GM20431 (cell line): ENCODE measurements around the gene CMC1.

Experiments
- in situ Hi-C: fragments of 300-500 bp; cut with MseI, MboI; formaldehyde crosslinking; loops from one replicate; pipeline ENCODE4 v1.15.0; 2020; ENCODE audit warnings: low sequenced_read_pairs; ENCODE audit not compliant: unreplicated experiment

Gene CMC1

GRCh38 chr3:28294667-28295413, 53.4 kb downstream of the CMC1 start:
- in situ Hi-C loops = no loop called here

GRCh38 chr3:28295898-28296490, 54.6 kb downstream of the CMC1 start:
- in situ Hi-C loops = no loop called here

- in situ Hi-C loops = loop anchor here (25.0 kb wide), 1 partner anchor 587 kb away; the partner anchor contains the start of gene EOMES
Measured at GRCh38 chr3:28299705-28300104, 58.3 kb downstream of the CMC1 start.

- in situ Hi-C loops = loop anchor here (25.0 kb wide), 1 partner anchor 588 kb away; the partner anchor contains the start of gene EOMES
Measured at GRCh38 chr3:28300345-28300962, 59.0 kb downstream of the CMC1 start.

GRCh38 chr3:28301688-28302087, 60.3 kb downstream of the CMC1 start:
- in situ Hi-C loops = loop anchor here (25.0 kb wide), 1 partner anchor 589 kb away; the partner anchor contains the start of gene EOMES

- in situ Hi-C loops = loop anchor here (25.0 kb wide), 1 partner anchor 596 kb away; the partner anchor contains the start of gene EOMES
Measured at GRCh38 chr3:28308196-28308595, 66.8 kb downstream of the CMC1 start.

GRCh38 chr3:28315711-28316110, 74.3 kb downstream of the CMC1 start:
- in situ Hi-C loops = loop anchor here (25.0 kb wide), 1 partner anchor 603 kb away; the partner anchor contains the start of gene EOMES

GRCh38 chr3:28316226-28316625, 74.8 kb downstream of the CMC1 start:
- in situ Hi-C loops = loop anchor here (25.0 kb wide), 1 partner anchor 604 kb away; the partner anchor contains the start of gene EOMES

GRCh38 chr3:28317438-28318022, 76.1 kb downstream of the CMC1 start:
- in situ Hi-C loops = loop anchor here (25.0 kb wide), 1 partner anchor 605 kb away; the partner anchor contains the start of gene EOMES

GRCh38 chr3:28320981-28321380, 79.6 kb downstream of the CMC1 start:
- in situ Hi-C loops = loop anchor here (25.0 kb wide), 1 partner anchor 609 kb away; the partner anchor contains the start of gene EOMES

GRCh38 chr3:28322464-28322863, 81.0 kb downstream of the CMC1 start:
- in situ Hi-C loops = loop anchor here (25.0 kb wide), 1 partner anchor 610 kb away; the partner anchor contains the start of gene EOMES

GRCh38 chr3:28326458-28326926, 85.1 kb downstream of the CMC1 start:
- in situ Hi-C loops = no loop called here

GRCh38 chr3:28328188-28329151, 87.1 kb downstream of the CMC1 start:
- in situ Hi-C loops = no loop called here

GRCh38 chr3:28334552-28334951, 93.1 kb downstream of the CMC1 start:
- in situ Hi-C loops = no loop called here

- in situ Hi-C loops = no loop called here
Measured at GRCh38 chr3:28335246-28335645, 93.8 kb downstream of the CMC1 start.

GRCh38 chr3:28337230-28337629, 95.8 kb downstream of the CMC1 start:
- in situ Hi-C loops = no loop called here

- in situ Hi-C loops = no loop called here
Measured at GRCh38 chr3:28343144-28343543, 101.7 kb downstream of the CMC1 start.

GRCh38 chr3:28345690-28346089, 104.3 kb downstream of the CMC1 start:
- in situ Hi-C loops = no loop called here
